NCI-H1105 (cell line): ENCODE data around the gene CTNNA2.

Experiments used
- DNase-seq: peaks from one replicate; lab custom pipeline; 2025; lab: John Stamatoyannopoulos, UW

Gene CTNNA2

DNA sequence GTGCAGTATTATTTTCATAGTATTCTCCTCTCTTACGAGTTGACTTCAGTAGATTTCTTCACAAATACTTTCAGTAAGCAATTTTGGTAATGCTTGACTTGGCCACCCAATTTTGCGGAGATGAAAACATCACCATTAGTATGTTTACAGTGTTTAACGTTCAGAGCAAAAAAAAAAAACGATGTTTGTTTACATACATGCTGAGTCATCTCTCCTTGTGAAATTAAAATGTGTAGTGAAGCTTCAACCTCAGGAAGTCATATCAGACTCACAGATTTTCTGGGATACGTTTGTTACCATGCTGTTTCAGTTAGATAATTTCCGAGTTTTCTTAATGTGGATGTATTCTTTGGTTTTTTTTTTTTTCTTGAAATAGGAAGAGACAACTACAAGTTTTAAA is 100.1 kb downstream of the CTNNA2 start:
- no peak for DNase-seq

DNA sequence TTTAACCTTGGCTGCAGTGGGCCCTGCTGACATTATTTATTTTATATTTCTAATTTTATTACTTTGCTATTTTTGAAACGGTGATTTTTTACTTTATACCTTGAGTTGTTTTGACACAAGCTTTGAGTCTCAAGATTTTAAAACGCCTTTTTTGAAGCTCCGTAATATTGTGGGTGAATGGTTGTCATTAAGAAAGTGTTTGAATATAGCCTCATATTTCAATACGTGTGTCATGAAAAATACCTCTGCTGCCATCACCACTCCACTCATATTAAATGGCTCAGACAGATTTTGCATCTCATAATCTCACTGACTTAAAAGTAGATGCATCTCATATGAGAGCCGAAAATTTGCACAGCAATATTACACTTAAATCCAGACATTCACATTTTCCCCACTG is 106.6 kb downstream of the CTNNA2 start:
- no peak for DNase-seq

GRCh38 chr2:79619976-79620375 is 107.1 kb downstream of the CTNNA2 start:
- no peak for DNase-seq

DNA sequence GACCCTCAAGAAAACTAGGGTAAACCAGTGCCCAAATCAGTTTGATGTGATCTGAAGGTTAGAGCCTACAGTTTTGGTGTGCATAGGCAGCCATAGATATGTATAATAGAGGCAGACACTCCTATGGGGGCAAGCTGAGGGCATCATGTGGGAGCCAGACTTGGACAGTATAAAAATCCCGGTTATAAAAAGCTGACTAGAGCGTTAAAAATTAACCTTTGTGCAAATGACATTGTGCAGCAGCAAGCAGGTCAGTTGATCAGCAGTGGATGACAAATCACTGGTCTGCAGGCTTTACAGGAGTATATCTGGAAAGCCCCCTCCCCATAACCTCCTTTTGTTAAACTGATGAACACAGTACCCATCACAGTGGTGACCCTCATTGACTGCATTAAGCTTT is 107.8 kb downstream of the CTNNA2 start:
- no peak for DNase-seq

DNA sequence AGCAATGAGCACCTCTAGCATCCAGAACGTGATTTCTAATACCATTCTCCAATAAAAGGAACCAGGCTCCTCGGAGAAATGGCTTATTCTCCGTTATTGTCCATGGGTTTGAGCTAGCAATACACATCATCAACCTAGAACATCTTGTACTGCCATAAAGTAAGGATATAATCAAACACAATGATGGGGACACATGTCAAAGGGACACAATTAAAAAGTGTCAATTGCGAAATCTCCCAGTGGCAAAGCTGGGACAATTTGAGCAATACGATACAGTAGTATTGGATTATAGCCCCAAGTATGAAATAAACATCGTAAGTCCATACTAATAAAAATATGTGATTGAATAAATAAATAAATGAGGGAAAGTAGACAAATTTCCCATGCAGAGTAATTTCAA is 108.4 kb downstream of the CTNNA2 start:
- no peak for DNase-seq

GRCh38 chr2:79621755-79622154 is 108.9 kb downstream of the CTNNA2 start:
- DNase-seq: no peak

- no peak for DNase-seq
Observed at GRCh38 chr2:79622508-79622907, 109.7 kb downstream of the CTNNA2 start.

DNA sequence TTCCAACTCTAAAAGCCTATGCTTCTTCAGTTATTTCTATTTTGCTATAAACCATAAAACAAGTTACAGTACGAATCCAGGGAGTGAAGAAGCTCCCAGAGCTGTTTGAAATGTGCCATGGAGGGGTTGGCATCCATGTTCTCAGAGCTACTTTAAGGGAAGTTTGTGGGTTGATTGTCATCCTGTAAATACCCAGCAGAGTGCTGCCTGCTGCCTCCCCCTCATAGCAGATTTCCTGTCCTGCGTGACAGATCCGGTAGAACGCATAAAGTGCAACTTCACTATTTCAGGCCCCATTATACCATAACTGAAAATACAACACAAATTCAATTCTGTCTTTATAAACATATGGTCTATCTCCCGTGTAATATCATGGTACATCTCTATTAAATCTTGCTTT is 114.4 kb downstream of the CTNNA2 start:
- DNase-seq: no peak

- DNase-seq: no peak
Observed at GRCh38 chr2:79630060-79630459, 117.2 kb downstream of the CTNNA2 start.

DNA sequence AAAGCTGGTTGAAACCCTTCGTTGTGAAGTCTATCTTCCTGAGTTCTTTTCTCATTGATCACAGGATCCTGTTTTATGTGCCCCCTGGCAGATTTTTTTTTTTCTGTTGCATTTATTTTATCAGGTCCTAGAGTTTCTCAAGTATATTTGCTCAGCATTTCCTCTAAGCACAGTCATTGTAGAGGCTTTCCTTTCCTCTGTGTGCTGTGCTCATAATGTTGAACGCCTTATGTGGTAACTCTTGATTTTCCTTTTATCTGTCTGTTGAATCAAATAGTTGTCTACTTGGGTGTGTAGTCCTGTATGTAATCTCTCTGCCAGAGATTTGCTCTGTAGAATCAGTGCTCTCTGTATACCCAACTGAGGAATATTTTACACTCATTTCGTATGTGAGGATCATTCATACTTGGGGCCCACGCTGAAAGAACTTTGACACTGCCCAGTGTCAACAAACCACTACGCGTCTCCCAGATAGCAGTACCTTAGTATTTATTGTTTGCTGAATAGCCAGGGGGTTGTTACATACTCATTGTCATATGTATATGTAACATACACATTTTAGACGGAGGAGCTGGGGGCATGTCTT is 118.2 kb downstream of the CTNNA2 start:
- no peak for DNase-seq

DNA sequence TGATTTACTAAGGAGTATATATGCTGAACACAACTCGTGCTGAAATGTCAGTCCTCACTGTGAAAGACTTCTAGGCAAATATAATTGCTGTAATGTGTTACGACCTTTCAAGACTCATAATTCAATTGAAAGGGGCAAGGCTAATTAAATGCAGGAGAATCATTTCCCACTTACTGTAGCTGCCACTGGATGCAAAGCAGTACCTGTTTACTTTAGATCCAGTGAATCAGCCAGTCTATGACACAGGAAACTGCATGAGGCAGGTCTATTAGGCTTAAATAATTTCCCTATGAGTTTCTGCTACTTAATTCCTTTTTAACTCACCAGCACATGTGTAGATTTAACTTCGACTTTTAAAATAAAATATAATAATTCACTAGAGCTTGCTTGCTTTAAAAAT is 125.6 kb downstream of the CTNNA2 start:
- peak; percentile 11 for DNase-seq

DNA sequence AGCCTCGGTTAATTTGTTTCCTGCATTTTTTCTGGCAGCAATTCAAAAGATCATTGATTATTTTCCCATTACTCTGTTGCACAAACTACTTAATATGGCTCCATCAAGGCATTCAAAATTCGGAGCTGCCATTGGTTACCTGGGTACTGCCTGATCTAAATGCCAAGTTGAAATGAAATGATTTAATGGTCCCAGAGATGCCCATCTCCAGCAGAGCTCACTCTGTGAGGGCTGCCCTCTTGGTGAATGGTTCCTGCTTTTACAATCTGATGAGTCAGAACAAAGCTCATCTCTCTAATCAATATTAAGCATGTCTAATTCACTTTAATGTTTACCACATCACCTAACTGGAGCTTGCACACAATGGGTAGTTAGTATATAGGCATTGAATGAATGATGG is 126.1 kb downstream of the CTNNA2 start:
- DNase-seq: peak; percentile 44

GRCh38 chr2:79640001-79640400 is 127.2 kb downstream of the CTNNA2 start:
- no peak for DNase-seq

DNA sequence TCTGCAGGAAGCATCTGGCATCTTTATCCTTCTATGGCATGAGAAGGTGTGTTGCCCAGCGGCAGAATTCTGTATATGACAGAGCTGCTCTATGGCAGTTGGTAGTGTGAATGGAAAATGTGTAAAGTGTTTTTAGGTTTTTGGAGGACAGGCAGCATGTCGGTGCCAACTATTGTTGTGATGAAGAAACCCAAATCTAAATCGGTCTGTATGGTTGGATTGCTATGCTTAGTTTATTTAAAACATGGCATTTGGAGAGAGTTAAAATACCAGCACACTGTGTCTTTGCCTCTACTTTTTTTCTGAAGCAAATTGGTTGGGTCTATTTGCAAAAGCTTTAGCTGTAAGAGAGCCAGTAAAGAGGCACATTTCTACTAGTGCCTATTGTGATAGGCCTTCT is 136.7 kb downstream of the CTNNA2 start:
- DNase-seq: no peak

- no peak for DNase-seq
Observed at GRCh38 chr2:79660557-79660956, 147.7 kb downstream of the CTNNA2 start.

- no peak for DNase-seq
Observed at GRCh38 chr2:79665091-79665490, 152.2 kb downstream of the CTNNA2 start.

GRCh38 chr2:79666430-79666829 is 153.6 kb downstream of the CTNNA2 start:
- DNase-seq: no peak

DNA sequence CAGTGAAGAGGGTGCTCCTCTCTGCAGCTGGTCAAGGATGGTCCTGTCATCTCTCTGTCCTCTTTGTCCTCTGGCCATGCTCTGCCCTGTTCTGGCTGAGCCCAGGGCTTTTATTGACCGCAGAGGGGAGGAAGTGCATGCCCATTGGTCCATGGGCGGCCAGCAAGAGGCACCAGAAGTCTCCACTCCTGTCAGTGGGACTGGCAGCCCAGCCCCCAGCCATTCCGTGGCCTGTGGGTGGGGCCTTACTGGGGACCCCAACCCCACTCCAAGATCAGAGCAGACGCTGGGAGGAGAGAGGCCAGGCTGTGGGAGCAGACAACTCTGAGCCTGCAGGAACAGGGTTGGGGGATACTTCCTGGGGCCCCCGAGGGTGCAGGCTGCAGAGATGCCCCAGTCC is 156.9 kb downstream of the CTNNA2 start:
- no peak for DNase-seq

DNA sequence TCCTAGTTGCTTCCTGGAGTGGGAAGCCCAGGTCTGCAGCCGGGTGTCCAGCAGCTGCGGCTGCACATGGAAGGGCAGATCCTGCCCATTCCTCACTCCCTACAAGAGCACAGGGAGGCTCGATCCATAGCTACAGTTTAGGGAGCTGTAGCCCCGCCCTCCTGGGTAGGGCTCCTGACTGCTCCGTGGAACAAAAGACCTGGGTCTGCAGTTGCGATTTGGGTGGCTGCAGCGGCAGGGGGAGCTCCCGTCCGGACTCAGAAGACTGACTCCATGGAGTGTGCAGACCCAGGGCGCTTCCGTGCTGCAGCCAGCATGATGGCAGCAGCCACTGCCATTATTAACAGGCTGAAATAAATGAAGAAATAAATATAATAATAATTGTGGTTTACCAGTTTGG is 157.3 kb downstream of the CTNNA2 start:
- DNase-seq: no peak

DNA sequence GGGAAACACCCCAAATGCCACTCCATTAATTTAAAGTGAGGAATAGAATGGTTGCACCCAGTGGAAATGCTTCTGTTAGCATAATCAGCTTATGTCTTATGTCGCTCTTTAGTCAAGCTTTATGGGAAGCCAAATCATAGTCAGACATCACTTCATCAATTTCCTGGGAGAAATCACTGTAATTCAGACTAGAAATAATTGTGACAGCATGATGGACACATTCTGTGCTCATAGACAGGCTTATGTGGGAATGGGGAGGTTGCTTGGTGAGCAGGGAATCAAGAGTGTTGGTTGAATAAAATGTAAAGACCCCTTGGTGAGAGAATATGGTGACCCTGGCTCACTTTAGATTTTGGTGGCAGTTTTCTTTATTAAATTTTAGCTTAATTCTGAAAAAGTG is 174.0 kb downstream of the CTNNA2 start:
- DNase-seq: no peak

- DNase-seq: no peak
Observed at GRCh38 chr2:79695248-79695647, 182.4 kb downstream of the CTNNA2 start.

- no peak for DNase-seq
Observed at GRCh38 chr2:79697200-79697599, 184.3 kb downstream of the CTNNA2 start.

GRCh38 chr2:79700651-79701050 is 187.8 kb downstream of the CTNNA2 start:
- no peak for DNase-seq

DNA sequence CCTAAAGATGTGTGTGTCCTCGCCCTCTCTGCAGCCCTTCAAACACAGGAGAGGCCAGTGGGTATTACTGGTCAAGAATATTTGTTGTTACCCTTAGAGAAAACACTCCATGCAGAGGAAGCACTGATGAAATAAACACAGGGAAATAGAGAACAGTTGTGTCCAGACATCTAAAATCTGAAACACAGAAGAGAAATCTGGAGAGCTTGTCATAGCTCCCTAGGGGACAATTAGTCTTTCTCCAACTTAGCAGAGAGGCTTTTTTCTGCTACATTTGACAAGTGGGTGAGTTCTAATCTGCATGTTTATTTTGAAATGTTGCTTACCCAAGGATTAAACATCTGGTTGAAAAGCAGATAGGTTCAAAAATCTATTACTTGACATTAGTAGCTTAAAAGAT is 190.1 kb downstream of the CTNNA2 start:
- no peak for DNase-seq

GRCh38 chr2:79711098-79711497 is 198.2 kb downstream of the CTNNA2 start:
- no peak for DNase-seq
